Sciatic nerve (tissue), 2 donors: ENCODE data around the gene SPEN. TPM values are rescaled to one million over a fixed set of nuclear protein-coding genes. Genes with fewer than 3 reads are reported as not detected.
A peak's percentile ranks its signal among the peaks of the same experiment; 100 is the strongest.
"Not testable (repeated sequence)": the region's sequence is repeated elsewhere in the genome, so short reads cannot be mapped to it uniquely, and the experiment has no call there.

Source experiments
- ATAC-seq: fragments of 200-7000 bp; cut with Tn5 transposase; one replicate; pipeline ENCODE4 v1.9.1; 2020; ENCODE audit warnings: mild to moderate bottlenecking, moderate library complexity
- DNase-seq: peaks from one replicate; pipeline ENCODE4 v3.0.0-alpha.2; 2020; ENCODE audit warnings: low spot score
- intact Hi-C: fragments of 100-400 bp; cut with DNase I; formaldehyde crosslinking; loops from one replicate; pipeline ENCODE4 v1.14.2; 2022
- total RNA-seq: library from RNA; stranded (reverse); fragmentation: NEBNext Ultra II Directional; extraction: Animal tissue kit (Norgen Biotek cat#: 25700); gene quantifications from one replicate; pipeline ENCODE4 v1.2.1, GENCODE V29; 2021
- donor health status: DM: no; HTN: no; CAD: no.
- donor health status: DM: no; HTN: no; CAD: no.

SPEN gene
- total RNA-seq, 1 donor from 2014 or later: 97.7 TPM

- intact Hi-C loops: no loop called here
- ATAC-seq: no peak
- peak; percentile 70 for DNase-seq
These were observed 14.3 kb upstream of the SPEN start for GRCh38 chr1:15833069-15833679.

GRCh38 chr1:15833842-15834405 lies 13.6 kb upstream of the SPEN start:
- DNase-seq: no peak
- ATAC-seq: no peak
- intact Hi-C loops: no loop called here

- DNase-seq (peak; percentile 91), ATAC-seq (peak; percentile 70)
- intact Hi-C loops: no loop called here
These were observed 12.9 kb upstream of the SPEN start for GRCh38 chr1:15834406-15835204.

GRCh38 chr1:15835205-15835740 lies 12.2 kb upstream of the SPEN start:
- DNase-seq (no peak), ATAC-seq (peak; percentile 28)
- intact Hi-C loops: no loop called here

GRCh38 chr1:15835741-15836510 lies 11.6 kb upstream of the SPEN start:
- ATAC-seq (peak; percentile 94), DNase-seq (peak; percentile 100)
- intact Hi-C loops: no loop called here

GRCh38 chr1:15836511-15836771 lies 11.1 kb upstream of the SPEN start:
- intact Hi-C loops, ATAC-seq, DNase-seq: not testable (repeated sequence)

GRCh38 chr1:15836772-15837669 lies 10.5 kb upstream of the SPEN start:
- ATAC-seq: peak; percentile 2
- intact Hi-C loops: no loop called here
- DNase-seq: peak; percentile 79

GRCh38 chr1:15837931-15838330 lies 9.6 kb upstream of the SPEN start:
- peak; percentile 3 for DNase-seq
- intact Hi-C loops: no loop called here

GRCh38 chr1:15838721-15839120 lies 8.8 kb upstream of the SPEN start:
- no peak for DNase-seq
- intact Hi-C loops: no loop called here
- no peak for ATAC-seq

More at GRCh38 chr1:15837931-15838330, 9.6 kb upstream of the SPEN start:
- no peak for ATAC-seq

GRCh38 chr1:15843826-15844572 lies 3.5 kb upstream of the SPEN start:
- intact Hi-C loops: no loop called here
- ATAC-seq: no peak
- no peak for DNase-seq

- not testable (repeated sequence) for ATAC-seq
- peak; percentile 52 for DNase-seq
- intact Hi-C loops: loop anchor here (2.0 kb wide), 1 partner anchor 39 kb away; no protein-coding TSS in a partner anchor
These were observed 1.5 kb upstream of the SPEN start for GRCh38 chr1:15846056-15846455.

- intact Hi-C loops: loop anchor here (2.0 kb wide), 1 partner anchor 37 kb away; no protein-coding TSS in a partner anchor
- DNase-seq (no peak), ATAC-seq (no peak)
These were observed 311 bp downstream of the SPEN start for GRCh38 chr1:15847893-15848142.

- ATAC-seq (no peak), DNase-seq (peak; percentile 68)
These were observed 829 bp downstream of the SPEN start for GRCh38 chr1:15848143-15848928.

GRCh38 chr1:15848929-15849774 lies 1.6 kb downstream of the SPEN start:
- intact Hi-C loops: no loop called here
- ATAC-seq: peak; percentile 78
- DNase-seq: peak; percentile 89

More at GRCh38 chr1:15848143-15848928, 829 bp downstream of the SPEN start:
- intact Hi-C loops: no loop called here

- DNase-seq: no peak
- intact Hi-C loops: loop anchor here (10.0 kb wide), 1 partner anchor 95 kb away; no protein-coding TSS in a partner anchor
- peak; percentile 19 for ATAC-seq
These were observed 2.3 kb downstream of the SPEN start for GRCh38 chr1:15849775-15850324.

GRCh38 chr1:15850471-15851001 lies 3.0 kb downstream of the SPEN start:
- intact Hi-C loops: loop anchor here (10.0 kb wide), 1 partner anchor 94 kb away; no protein-coding TSS in a partner anchor
- no peak for ATAC-seq
- DNase-seq: no peak
